ENCODE results near the gene SPAG16. TPM values are rescaled to one million over a fixed set of nuclear protein-coding genes. Genes with fewer than 3 reads are reported as not detected.

Gene SPAG16
- total RNA-seq, 1 experiment from 2014 or later: 17.3 TPM

DNA sequence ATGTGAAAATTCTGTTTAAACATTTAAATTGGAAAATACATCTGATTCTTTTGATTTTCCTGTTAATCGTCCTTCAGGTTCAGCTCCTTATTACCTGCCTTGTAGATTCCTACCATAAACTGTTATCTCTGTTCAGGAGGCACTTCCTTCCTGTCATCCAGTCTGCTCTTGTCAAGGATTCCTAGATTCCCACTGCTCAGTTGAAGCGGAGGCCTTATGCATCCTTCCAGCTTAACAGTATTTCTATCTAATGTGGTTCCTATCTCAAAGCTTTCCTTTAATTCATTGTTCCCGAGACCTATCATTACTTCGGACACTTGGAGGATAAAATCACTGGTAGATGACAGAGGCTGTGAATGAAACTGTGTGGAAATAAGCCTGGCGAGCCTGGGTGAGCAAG is 12.0 kb downstream of the SPAG16 start:
- Histone ChIP-seq H3K79me2 (ENCODE audit: insufficient read depth, low read length) (no peaks in the 10 kb centered on the region), H4K8ac (replicated peaks; ENCODE audit: insufficient read length, low read depth, low read length) (no peak overlapping the region), H3K4ac (ENCODE audit: low read depth, low read length) (no peak overlapping the region), H2BK5ac (ENCODE audit: insufficient read length, low read length) (no peak overlapping the region), H3K9me3 (ENCODE audit: control insufficient read depth, low read depth, low read length) (no peaks in the 10 kb centered on the region), H3K27me3 (ENCODE audit: insufficient read depth, low read length) (no peaks in the 10 kb centered on the region), H2BK120ac (ENCODE audit: low read depth, low read length, poor library complexity, severe bottlenecking) (no peak overlapping the region), H2BK12ac (ENCODE audit: insufficient read length, low read depth, low read length) (no peak overlapping the region), H3K56ac (ENCODE audit: insufficient read length, low read depth, low read length) (no peak overlapping the region), H3K18ac (ENCODE audit: insufficient read length, low read depth, low read length) (no peak overlapping the region), H4K91ac (ENCODE audit: insufficient read length, low read depth, low read length) (no peak overlapping the region), H4K5ac (ENCODE audit: insufficient read length, low read depth, low read length) (no peak overlapping the region), H2BK20ac (ENCODE audit: low read depth, low read length, poor library complexity, severe bottlenecking) (no peak overlapping the region), H3K27ac (ENCODE audit: insufficient read length, low read depth, low read length) (no peak overlapping the region), H3K79me1 (ENCODE audit: insufficient read depth, low read depth, low read length, poor library complexity, severe bottlenecking) (no peaks in the 10 kb centered on the region), H3K14ac (ENCODE audit: insufficient read depth, low read length) (no peak overlapping the region), H3K23me2 (ENCODE audit: insufficient read length, low read depth, low read length, poor library complexity, severe bottlenecking) (no peaks in the 10 kb centered on the region), H3T11ph (ENCODE audit: low read length) (no peak overlapping the region), H3K4me2 (ENCODE audit: insufficient read depth, insufficient read length, low read length) (no peak overlapping the region), H2AFZ (ENCODE audit: low read length) (no peak overlapping the region), H3K4me1 (ENCODE audit: insufficient read depth, low read length) (no peaks in the 10 kb centered on the region), H2BK15ac (ENCODE audit: low read depth, low read length) (no peak overlapping the region), H4K20me1 (ENCODE audit: control insufficient read depth, insufficient read depth, insufficient read length) (no peaks in the 10 kb centered on the region), H3K23ac (ENCODE audit: insufficient read length, low read depth, low read length) (no peak overlapping the region), H2AK5ac (ENCODE audit: insufficient read length, low read length) (no peak overlapping the region), H3K9ac (ENCODE audit: extremely low read depth, insufficient read length, low read length) (no peak overlapping the region)
- no CpG with 5 or more reads among the region's 5 CpGs for WGBS (ENCODE audit: extremely low coverage, insufficient read length, low lambda C conversion rate)
- Mint-ChIP-seq H3K4me1 (no peaks in the 10 kb centered on the region), H3K4me3 (no peak overlapping the region), H3K27ac (0 out of 7 replicates have a peak overlapping the region, but pooled peaks of 1 of the 3 experiments have one; percentile 17), H3K36me3 (ENCODE audit: insufficient read depth in 1 of 3, low read depth in 3 of 3) (peaks cover 6 to 35% (median 14%) of the 10 kb centered on the region in 3 experiments; a peak in 6 of 7 replicates), H3K9me3 (no peaks in the 10 kb centered on the region), H3K27me3 (ENCODE audit: low read depth) (no peaks in the 10 kb centered on the region)
- DNase-seq: no peak
- TF ChIP-seq, protein P1, sequence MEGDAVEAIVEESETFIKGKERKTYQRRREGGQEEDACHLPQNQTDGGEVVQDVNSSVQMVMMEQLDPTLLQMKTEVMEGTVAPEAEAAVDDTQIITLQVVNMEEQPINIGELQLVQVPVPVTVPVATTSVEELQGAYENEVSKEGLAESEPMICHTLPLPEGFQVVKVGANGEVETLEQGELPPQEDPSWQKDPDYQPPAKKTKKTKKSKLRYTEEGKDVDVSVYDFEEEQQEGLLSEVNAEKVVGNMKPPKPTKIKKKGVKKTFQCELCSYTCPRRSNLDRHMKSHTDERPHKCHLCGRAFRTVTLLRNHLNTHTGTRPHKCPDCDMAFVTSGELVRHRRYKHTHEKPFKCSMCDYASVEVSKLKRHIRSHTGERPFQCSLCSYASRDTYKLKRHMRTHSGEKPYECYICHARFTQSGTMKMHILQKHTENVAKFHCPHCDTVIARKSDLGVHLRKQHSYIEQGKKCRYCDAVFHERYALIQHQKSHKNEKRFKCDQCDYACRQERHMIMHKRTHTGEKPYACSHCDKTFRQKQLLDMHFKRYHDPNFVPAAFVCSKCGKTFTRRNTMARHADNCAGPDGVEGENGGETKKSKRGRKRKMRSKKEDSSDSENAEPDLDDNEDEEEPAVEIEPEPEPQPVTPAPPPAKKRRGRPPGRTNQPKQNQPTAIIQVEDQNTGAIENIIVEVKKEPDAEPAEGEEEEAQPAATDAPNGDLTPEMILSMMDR (conservative IDR thresholded peaks at IDR 0.05): no peak

Measured in H9 (cell line).